ENCODE results near the gene MAS1.

MAS1 gene

DNA sequence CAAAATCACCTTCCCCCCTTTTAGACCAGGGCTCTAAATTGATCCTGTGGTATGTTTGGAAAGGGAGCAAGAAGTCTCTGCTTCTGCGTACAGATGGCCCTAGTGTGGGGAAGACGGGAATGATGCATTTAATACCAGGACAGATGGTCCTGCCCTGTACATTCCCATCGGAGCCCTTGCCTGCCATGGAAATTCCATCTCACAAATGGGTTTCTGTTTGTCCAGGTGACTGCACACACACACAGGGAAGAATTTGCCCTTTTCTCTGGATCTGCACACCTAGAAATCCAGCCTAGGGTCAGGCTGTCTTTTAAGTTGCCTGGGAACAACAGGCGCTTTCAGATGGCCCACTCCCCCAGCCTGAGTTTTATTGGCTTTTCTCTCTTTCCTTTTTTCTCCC is 1.3 kb downstream of the MAS1 start:
- DNase-seq (ENCODE audit: extremely low read depth, low read depth), result no peak
- TF ChIP-seq, protein P1, sequence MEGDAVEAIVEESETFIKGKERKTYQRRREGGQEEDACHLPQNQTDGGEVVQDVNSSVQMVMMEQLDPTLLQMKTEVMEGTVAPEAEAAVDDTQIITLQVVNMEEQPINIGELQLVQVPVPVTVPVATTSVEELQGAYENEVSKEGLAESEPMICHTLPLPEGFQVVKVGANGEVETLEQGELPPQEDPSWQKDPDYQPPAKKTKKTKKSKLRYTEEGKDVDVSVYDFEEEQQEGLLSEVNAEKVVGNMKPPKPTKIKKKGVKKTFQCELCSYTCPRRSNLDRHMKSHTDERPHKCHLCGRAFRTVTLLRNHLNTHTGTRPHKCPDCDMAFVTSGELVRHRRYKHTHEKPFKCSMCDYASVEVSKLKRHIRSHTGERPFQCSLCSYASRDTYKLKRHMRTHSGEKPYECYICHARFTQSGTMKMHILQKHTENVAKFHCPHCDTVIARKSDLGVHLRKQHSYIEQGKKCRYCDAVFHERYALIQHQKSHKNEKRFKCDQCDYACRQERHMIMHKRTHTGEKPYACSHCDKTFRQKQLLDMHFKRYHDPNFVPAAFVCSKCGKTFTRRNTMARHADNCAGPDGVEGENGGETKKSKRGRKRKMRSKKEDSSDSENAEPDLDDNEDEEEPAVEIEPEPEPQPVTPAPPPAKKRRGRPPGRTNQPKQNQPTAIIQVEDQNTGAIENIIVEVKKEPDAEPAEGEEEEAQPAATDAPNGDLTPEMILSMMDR (IDR thresholded peaks at IDR 0.05; ENCODE audit: low read depth, low read length, missing control alignments), result no peak
- no peak overlapping the region for H3K4me3 ChIP-seq (replicated peaks; ENCODE audit: low read depth, low read length)

DNA sequence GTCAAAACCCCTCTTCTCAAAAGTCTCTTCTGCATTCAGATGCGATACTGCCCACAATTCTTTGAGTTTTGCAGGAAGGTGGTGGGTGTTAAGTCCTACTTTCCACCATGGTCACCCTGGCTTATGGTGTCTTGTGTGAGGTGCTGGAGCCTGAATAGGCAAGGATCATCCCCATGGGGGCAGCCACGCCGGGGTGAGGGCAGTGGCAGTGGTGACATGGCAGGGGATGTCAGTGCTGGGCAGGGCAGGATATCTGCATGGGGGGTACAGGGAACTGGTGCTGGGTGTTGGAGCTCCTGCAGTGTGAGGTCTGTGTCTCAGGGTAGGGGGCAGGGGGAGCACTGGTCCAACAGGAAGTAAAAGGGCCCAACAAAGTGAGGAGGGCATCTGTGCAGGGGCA is 2.3 kb downstream of the MAS1 start:
- H3K4me3 ChIP-seq (replicated peaks; ENCODE audit: low read depth, low read length), result no peak overlapping the region
- TF ChIP-seq, protein P1 (IDR thresholded peaks at IDR 0.05; ENCODE audit: low read depth, low read length, missing control alignments), result no peak
- no peak for DNase-seq (ENCODE audit: extremely low read depth, low read depth)

DNA sequence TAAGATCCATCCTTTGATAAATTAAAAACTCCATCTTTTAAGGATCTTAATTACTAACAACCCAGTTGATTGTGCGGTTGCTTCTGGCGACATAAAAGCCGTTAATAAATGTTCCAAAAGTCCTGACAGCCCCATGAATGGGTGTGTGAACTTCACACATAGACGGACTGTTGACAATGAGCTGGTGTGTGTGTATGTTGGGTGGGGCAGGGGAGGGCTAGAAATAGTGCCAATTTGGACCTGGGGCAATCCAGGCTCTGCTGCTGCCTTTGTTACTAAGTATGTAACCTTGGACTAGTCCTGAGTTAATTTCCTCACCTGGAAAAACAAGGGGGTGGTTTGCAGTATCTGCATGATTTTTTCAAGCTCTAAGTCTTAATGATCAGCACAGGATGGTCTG is 4.2 kb downstream of the MAS1 start:
- DNase-seq (ENCODE audit: extremely low read depth, low read depth), result no peak
- TF ChIP-seq, protein P1 (IDR thresholded peaks at IDR 0.05; ENCODE audit: low read depth, low read length, missing control alignments), result no peak
- H3K4me3 ChIP-seq (replicated peaks; ENCODE audit: low read depth, low read length), result no peak overlapping the region

DNA sequence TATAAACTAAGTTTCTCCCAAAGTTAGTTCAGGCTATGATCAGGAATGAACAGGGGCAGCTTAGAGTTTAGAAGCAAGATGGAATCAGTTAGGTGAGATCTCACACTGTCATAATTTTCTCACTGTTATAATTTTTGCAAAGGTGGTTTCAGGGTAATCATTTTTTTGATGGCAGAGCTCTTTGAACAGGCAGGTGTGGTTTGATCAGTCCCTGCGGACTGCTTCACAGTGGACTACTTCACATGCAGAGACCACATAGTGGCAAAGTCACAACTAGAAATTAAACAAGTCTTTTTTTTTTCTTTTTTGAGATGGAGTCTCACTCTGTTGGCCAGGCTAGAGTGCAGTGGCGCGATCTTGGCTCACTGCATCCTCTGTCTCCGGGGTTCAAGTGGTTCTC is 6.8 kb downstream of the MAS1 start:
- no peak overlapping the region for H3K4me3 ChIP-seq (replicated peaks; ENCODE audit: low read depth, low read length)
- DNase-seq (ENCODE audit: extremely low read depth, low read depth), result no peak
- TF ChIP-seq, protein P1 (IDR thresholded peaks at IDR 0.05; ENCODE audit: low read depth, low read length, missing control alignments), result no peak

DNA sequence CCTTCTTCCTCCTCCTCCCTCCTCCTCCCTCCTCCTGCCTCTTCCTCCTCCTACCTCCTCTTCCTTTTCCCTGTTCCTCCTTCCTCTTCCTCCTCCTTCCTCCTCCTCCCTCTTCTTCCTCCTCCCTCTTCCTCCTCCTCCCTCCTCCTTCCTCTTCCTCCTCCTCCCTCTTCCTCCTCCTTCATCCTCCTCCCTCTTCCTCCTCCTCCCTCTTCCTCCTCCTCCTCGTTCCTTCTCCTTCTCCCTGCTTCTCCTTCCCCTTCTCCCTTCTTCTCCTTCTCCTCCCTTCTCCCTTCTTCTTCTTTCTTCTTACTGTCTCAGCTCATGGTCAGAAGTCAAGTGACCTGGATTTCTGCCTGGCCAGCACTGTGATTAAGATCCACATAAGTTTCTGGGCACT is 7.7 kb downstream of the MAS1 start:
- H3K4me3 ChIP-seq (replicated peaks; ENCODE audit: low read depth, low read length), result no peak overlapping the region
- no peak for DNase-seq (ENCODE audit: extremely low read depth, low read depth)
- TF ChIP-seq, protein P1 (IDR thresholded peaks at IDR 0.05; ENCODE audit: low read depth, low read length, missing control alignments), result no peak

DNA sequence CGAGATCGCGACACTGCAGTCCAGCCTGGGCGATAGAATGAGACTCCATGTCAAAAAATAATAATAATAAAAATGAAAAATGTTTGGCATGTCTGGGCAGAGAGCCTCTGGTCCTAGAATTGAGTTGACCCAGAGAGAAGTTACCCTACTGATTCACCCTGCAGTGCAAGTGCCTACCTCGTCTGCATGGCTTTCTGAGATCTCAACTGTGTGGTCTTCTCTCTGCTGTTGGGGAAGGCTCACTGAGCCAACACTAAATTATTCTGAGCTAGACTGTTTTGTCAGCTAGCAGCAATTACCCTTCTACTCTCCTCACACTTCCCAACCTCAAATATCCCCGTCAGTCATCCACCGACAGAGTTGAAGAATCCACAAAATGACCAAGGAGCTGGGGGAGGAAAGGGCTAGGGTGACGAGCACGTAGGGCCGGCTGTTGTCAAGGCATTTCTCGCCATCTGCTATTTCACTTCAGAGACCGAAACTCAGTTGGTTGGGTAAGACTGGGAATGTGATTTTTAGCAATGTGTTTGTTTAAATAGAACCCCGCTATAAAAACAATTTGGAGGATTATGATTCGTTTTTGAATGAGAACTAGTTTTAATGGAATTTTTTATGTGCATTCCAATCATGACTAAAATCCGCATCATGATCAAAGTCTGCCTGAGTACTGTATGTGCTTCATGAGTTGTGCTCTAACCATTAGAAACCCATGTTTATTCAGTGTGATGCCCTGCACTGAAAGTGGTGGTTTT is 9.4 kb downstream of the MAS1 start:
- TF ChIP-seq, protein P1 (IDR thresholded peaks at IDR 0.05; ENCODE audit: low read depth, low read length, missing control alignments), result no peak
- H3K4me3 ChIP-seq (replicated peaks; ENCODE audit: low read depth, low read length), result no peak overlapping the region
- peak; percentile 77 for DNase-seq (ENCODE audit: extremely low read depth, low read depth)

DNA sequence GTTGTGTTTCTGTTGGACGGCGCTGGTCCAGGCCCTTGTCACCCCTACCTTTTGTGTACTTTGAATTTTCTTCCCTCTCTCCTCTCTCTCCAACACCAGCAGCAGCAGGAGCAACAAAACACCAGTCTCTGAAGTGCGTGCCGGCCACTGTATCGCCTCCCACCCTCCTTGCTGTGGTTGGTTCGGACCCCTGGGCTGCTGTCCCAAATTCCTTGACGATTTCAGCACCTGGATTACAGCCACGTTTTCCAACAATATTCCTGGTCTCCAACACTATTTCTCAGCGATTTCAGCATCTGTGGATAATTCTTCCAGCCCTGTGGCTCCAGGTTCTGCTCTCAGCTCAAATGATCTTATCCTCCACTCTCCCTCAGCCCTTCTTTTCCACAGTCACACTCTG is 11.8 kb downstream of the MAS1 start:
- no peak overlapping the region for H3K4me3 ChIP-seq (replicated peaks; ENCODE audit: low read depth, low read length)
- no peak for DNase-seq (ENCODE audit: extremely low read depth, low read depth)
- TF ChIP-seq, protein P1 (IDR thresholded peaks at IDR 0.05; ENCODE audit: low read depth, low read length, missing control alignments), result no peak
